Muscle of back (tissue), 11 donors: Measurements from ENCODE around the gene UBE2E2. TPM values are rescaled to one million over a fixed set of nuclear protein-coding genes. Genes with fewer than 3 reads are reported as not detected.

Source experiments
- DNase-seq, 3 donors: peaks; one replicate each; pipeline versions ENCODE4 v3.0.0 to v3.0.0-alpha.2; 2013
- polyA plus RNA-seq, 10 donors: library from polyadenylated mRNA; unstranded; fragments of 120-200 nt; gene quantifications; one replicate each; pipeline ENCODE4 v1.2.1, GENCODE V29; 2013; ENCODE audit not compliant: insufficient read length in 10 of 10

The UBE2E2 gene
- polyA plus RNA-seq, 10 donors = 28.9 to 42.2 (median 38.7) TPM

- DNase-seq = peak in 1 of 3 donors; percentile 11
Measured at GRCh38 chr3:23527326-23527725, 324.2 kb downstream of the UBE2E2 start.

GRCh38 chr3:23533596-23533995 lies 330.5 kb downstream of the UBE2E2 start:
- no peak for DNase-seq

- no peak for DNase-seq
Measured at GRCh38 chr3:23533996-23534395, 330.9 kb downstream of the UBE2E2 start.

- no peak for DNase-seq
Measured at GRCh38 chr3:23537101-23537551, 334.0 kb downstream of the UBE2E2 start.

- DNase-seq = no peak
Measured at GRCh38 chr3:23539185-23539584, 336.1 kb downstream of the UBE2E2 start.

GRCh38 chr3:23540600-23540999 lies 337.5 kb downstream of the UBE2E2 start:
- DNase-seq = no peak

- no peak for DNase-seq
Measured at GRCh38 chr3:23542079-23542478, 339.0 kb downstream of the UBE2E2 start.

- no peak for DNase-seq
Measured at GRCh38 chr3:23546181-23546580, 343.1 kb downstream of the UBE2E2 start.

GRCh38 chr3:23547905-23548650 lies 345.0 kb downstream of the UBE2E2 start:
- no peak for DNase-seq

GRCh38 chr3:23548706-23549105 lies 345.6 kb downstream of the UBE2E2 start:
- no peak for DNase-seq

- no peak for DNase-seq
Measured at GRCh38 chr3:23549148-23549910, 346.2 kb downstream of the UBE2E2 start.

GRCh38 chr3:23550402-23550801 lies 347.3 kb downstream of the UBE2E2 start:
- no peak for DNase-seq

- no peak for DNase-seq
Measured at GRCh38 chr3:23552506-23552905, 349.4 kb downstream of the UBE2E2 start.

GRCh38 chr3:23553353-23553752 lies 350.2 kb downstream of the UBE2E2 start:
- DNase-seq = no peak

- DNase-seq = no peak
Measured at GRCh38 chr3:23565041-23565775, 362.1 kb downstream of the UBE2E2 start.

- no peak for DNase-seq
Measured at GRCh38 chr3:23566499-23566898, 363.4 kb downstream of the UBE2E2 start.

GRCh38 chr3:23567917-23568316 lies 364.8 kb downstream of the UBE2E2 start:
- peak in 1 of 3 donors; percentile 78 for DNase-seq

GRCh38 chr3:23573827-23574226 lies 370.7 kb downstream of the UBE2E2 start:
- DNase-seq = no peak

GRCh38 chr3:23574822-23575315 lies 371.7 kb downstream of the UBE2E2 start:
- peak in 2 of 3 donors; percentile 12 to 54 for DNase-seq

GRCh38 chr3:23575697-23576096 lies 372.6 kb downstream of the UBE2E2 start:
- peak in 1 of 3 donors; percentile 18 for DNase-seq

- DNase-seq = no peak
Measured at GRCh38 chr3:23576379-23576959, 373.3 kb downstream of the UBE2E2 start.
